ENCODE results near the gene PDYN.

DNA sequence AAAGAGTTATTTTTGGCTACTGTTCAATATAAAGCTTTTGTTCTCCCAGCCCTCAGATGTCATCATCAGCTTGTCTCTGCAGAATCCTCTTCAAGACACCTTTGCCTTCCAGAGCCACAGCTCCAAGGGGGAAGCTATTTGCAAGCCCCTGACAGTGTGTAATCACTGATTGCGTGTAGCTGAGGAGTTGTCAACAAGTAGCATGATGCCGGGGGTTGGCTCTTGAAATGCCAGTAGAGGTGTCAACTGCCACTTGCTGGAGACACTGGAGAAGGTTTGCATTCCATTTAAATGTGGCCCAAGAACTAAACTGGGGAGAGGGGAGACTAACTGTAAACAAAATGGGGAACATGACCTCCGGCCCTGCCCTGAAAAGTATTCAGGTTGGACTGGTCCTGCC is 44.3 kb upstream of the PDYN start:
- TF ChIP-seq CTCF (IDR thresholded peaks at IDR 0.05) (no peak), POLR2A (IDR thresholded peaks at IDR 0.05) (no peak)

All from esophagus squamous epithelium (tissue), 4 donors.